ENCODE results near the gene TOM1. TPM values are rescaled to one million over a fixed set of nuclear protein-coding genes. Genes with fewer than 3 reads are reported as not detected.

The TOM1 gene
- total and polyA plus RNA-seq, 10 of the 15 experiments (the other 5 are each of a cell fraction or from before 2014, with no cell fraction given): 2.2 to 64.6 (median 40.3) TPM

DNA sequence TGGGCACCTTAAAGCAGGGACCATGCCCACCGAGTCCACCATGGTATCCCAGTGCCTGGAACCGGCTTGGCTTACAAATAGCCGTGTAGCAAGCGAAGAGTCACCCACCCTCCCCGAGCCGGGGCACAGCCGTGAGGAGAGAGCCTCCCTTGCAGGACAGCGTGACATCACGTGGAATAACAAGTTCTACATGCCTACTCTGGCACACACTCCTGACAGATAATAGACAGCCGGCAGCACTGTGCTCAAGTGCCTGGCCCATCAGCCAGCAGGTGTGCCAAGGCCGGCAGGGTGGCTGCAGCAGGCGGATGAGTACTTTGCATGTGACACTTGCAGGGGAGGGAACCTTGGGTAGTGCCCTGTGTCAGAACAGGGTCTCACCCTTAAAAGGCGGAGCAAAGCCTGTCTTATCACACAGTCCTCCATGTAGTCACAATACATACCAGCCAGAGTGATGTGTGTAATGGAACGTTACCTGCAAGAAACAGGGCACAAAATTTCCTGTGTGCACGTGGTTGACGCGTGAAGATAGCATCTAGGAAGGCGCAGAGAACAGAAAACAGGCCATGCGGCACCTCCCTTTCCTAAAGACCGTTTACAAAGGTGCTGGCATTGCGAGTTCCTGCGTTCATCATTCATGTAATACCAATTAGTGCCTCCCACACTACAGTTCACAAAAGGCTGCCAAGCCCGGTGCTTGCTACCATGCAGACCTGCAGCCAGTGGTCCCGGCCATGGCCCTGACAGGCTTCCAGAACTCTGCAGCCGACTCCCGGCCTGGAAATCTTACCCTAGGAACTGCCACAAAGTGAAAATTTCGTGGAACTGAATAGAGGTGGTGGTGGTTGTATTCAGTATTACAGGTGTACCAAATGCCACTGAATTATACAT is 16.4 kb downstream of the TOM1 start:
- ChIA-PET POLR2A (no interaction called here), CTCF (no interaction called here), SMC1A (ENCODE audit: uncharacterized antibody, unreplicated experiment) (interaction anchor here (1.2 kb wide), 1 partner anchor 10 kb away, joined by 3 read pairs; no protein-coding TSS in a partner anchor), RAD21 (ENCODE audit: unreplicated experiment) (no interaction called here)
- Histone ChIP-seq H4K20me1 (ENCODE audit: control insufficient read depth, insufficient read depth) (peaks cover 2% of the 10 kb centered on the region; the same call in 1 of the 2 replicates), H3K36me3 (ENCODE audit: control insufficient read depth in 2 of 2, insufficient read depth in 2 of 2, low read length in 1 of 2) (peaks cover 0 to 7% of the 10 kb centered on the region in 2 experiments; a peak in 3 of 4 replicates), H3K4me3 (no peak overlapping the region), H3K27ac (ENCODE audit: control insufficient read depth, insufficient read depth) (no peak overlapping the region), H3K27me3 (replicated peaks in 1 of 2; ENCODE audit: control insufficient read depth in 2 of 2, insufficient read depth in 2 of 2, low read length in 1 of 2) (no peaks in the 10 kb centered on the region), H2AFZ (ENCODE audit: control insufficient read depth, low read depth, low read length) (no peak overlapping the region), H3K9me3 (replicated peaks; ENCODE audit: control insufficient read depth, insufficient read depth, low read length) (no peaks in the 10 kb centered on the region), H3K79me2 (ENCODE audit: control insufficient read depth, insufficient read depth, low read length) (peaks cover 7% of the 10 kb centered on the region), H3K9ac (ENCODE audit: control insufficient read depth, insufficient read depth, low read length) (no peak overlapping the region), H3K4me2 (ENCODE audit: control insufficient read depth, insufficient read depth) (no peak overlapping the region), H3K4me1 (ENCODE audit: control insufficient read depth, insufficient read depth, low read length) (peaks cover 33% of the 10 kb centered on the region)
- no TSS peak for BruUV-seq (replicated peaks)
- DNase-seq (ENCODE audit: low read depth, low spot score) (no peak), FAIRE-seq (no peak), ATAC-seq (no peak)
- TF ChIP-seq, protein P1, sequence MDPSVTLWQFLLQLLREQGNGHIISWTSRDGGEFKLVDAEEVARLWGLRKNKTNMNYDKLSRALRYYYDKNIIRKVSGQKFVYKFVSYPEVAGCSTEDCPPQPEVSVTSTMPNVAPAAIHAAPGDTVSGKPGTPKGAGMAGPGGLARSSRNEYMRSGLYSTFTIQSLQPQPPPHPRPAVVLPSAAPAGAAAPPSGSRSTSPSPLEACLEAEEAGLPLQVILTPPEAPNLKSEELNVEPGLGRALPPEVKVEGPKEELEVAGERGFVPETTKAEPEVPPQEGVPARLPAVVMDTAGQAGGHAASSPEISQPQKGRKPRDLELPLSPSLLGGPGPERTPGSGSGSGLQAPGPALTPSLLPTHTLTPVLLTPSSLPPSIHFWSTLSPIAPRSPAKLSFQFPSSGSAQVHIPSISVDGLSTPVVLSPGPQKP (IDR thresholded peaks at IDR 0.05; ENCODE audit: low read depth, low read length): no peak
- TF ChIP-seq, protein P2, sequence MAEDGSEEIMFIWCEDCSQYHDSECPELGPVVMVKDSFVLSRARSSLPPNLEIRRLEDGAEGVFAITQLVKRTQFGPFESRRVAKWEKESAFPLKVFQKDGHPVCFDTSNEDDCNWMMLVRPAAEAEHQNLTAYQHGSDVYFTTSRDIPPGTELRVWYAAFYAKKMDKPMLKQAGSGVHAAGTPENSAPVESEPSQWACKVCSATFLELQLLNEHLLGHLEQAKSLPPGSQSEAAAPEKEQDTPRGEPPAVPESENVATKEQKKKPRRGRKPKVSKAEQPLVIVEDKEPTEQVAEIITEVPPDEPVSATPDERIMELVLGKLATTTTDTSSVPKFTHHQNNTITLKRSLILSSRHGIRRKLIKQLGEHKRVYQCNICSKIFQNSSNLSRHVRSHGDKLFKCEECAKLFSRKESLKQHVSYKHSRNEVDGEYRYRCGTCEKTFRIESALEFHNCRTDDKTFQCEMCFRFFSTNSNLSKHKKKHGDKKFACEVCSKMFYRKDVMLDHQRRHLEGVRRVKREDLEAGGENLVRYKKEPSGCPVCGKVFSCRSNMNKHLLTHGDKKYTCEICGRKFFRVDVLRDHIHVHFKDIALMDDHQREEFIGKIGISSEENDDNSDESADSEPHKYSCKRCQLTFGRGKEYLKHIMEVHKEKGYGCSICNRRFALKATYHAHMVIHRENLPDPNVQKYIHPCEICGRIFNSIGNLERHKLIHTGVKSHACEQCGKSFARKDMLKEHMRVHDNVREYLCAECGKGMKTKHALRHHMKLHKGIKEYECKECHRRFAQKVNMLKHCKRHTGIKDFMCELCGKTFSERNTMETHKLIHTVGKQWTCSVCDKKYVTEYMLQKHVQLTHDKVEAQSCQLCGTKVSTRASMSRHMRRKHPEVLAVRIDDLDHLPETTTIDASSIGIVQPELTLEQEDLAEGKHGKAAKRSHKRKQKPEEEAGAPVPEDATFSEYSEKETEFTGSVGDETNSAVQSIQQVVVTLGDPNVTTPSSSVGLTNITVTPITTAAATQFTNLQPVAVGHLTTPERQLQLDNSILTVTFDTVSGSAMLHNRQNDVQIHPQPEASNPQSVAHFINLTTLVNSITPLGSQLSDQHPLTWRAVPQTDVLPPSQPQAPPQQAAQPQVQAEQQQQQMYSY (CRISPR knock-in tag; IDR thresholded peaks at IDR 0.05): no peak
- TF ChIP-seq, protein P3, sequence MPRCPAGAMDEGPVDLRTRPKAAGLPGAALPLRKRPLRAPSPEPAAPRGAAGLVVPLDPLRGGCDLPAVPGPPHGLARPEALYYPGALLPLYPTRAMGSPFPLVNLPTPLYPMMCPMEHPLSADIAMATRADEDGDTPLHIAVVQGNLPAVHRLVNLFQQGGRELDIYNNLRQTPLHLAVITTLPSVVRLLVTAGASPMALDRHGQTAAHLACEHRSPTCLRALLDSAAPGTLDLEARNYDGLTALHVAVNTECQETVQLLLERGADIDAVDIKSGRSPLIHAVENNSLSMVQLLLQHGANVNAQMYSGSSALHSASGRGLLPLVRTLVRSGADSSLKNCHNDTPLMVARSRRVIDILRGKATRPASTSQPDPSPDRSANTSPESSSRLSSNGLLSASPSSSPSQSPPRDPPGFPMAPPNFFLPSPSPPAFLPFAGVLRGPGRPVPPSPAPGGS (IDR thresholded peaks at IDR 0.05; ENCODE audit: borderline replicate concordance, insufficient read depth, low read depth, low read length, poor library complexity, severe bottlenecking): no peak
- TF ChIP-seq STAT3 (IDR thresholded peaks at IDR 0.05; ENCODE audit: low read depth, low read length) (no peak), MTA3 (IDR thresholded peaks at IDR 0.05; ENCODE audit: borderline replicate concordance, low read length) (no peak)
- TF ChIP-seq, protein P4, sequence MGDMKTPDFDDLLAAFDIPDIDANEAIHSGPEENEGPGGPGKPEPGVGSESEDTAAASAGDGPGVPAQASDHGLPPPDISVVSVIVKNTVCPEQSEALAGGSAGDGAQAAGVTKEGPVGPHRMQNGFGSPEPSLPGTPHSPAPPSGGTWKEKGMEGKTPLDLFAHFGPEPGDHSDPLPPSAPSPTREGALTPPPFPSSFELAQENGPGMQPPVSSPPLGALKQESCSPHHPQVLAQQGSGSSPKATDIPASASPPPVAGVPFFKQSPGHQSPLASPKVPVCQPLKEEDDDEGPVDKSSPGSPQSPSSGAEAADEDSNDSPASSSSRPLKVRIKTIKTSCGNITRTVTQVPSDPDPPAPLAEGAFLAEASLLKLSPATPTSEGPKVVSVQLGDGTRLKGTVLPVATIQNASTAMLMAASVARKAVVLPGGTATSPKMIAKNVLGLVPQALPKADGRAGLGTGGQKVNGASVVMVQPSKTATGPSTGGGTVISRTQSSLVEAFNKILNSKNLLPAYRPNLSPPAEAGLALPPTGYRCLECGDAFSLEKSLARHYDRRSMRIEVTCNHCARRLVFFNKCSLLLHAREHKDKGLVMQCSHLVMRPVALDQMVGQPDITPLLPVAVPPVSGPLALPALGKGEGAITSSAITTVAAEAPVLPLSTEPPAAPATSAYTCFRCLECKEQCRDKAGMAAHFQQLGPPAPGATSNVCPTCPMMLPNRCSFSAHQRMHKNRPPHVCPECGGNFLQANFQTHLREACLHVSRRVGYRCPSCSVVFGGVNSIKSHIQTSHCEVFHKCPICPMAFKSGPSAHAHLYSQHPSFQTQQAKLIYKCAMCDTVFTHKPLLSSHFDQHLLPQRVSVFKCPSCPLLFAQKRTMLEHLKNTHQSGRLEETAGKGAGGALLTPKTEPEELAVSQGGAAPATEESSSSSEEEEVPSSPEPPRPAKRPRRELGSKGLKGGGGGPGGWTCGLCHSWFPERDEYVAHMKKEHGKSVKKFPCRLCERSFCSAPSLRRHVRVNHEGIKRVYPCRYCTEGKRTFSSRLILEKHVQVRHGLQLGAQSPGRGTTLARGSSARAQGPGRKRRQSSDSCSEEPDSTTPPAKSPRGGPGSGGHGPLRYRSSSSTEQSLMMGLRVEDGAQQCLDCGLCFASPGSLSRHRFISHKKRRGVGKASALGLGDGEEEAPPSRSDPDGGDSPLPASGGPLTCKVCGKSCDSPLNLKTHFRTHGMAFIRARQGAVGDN (IDR thresholded peaks at IDR 0.05): no peak
- TF ChIP-seq, protein P5, sequence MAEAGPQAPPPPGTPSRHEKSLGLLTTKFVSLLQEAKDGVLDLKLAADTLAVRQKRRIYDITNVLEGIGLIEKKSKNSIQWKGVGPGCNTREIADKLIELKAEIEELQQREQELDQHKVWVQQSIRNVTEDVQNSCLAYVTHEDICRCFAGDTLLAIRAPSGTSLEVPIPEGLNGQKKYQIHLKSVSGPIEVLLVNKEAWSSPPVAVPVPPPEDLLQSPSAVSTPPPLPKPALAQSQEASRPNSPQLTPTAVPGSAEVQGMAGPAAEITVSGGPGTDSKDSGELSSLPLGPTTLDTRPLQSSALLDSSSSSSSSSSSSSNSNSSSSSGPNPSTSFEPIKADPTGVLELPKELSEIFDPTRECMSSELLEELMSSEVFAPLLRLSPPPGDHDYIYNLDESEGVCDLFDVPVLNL (IDR thresholded peaks at IDR 0.05; ENCODE audit: low read depth, low read length): no peak
- WGBS (ENCODE audit: insufficient coverage, insufficient replicate concordance, low lambda C conversion rate, missing lambda C conversion rate): 75% methylated on average over 27 of the region's 27 CpGs
- intact Hi-C loops (cut with micrococcal nuclease; ENCODE audit: unreplicated experiment) (no loop called here), in situ Hi-C loops (cut with MboI) (no loop called here)

All from GM12878 (cell line).